ENCODE data around the gene PPP4C. TPM values are rescaled to one million over a fixed set of nuclear protein-coding genes. Genes with fewer than 3 reads are reported as not detected.

The PPP4C gene
- total RNA-seq (2021; fragmentation: NEBNext Ultra II Directional; extraction: Animal tissue kit (Norgen Biotek cat#: 25700)) = 100 to 1,000 TPM; 111 to 135 (median 123) TPM
- long read RNA-seq, transcript PPP4C-201 (9 exons, 1,407 nt) = major isoform, 183 of 265 reads
- long read RNA-seq, transcript PPP4C-214 (8 exons, 1,301 nt) = minor isoform, 11 of 265 reads
- long read RNA-seq, partial matches to known transcripts = 12 of 265 reads
- long read RNA-seq, other reads (novel, unspliced or antisense) = 55 of 265 reads

DNA sequence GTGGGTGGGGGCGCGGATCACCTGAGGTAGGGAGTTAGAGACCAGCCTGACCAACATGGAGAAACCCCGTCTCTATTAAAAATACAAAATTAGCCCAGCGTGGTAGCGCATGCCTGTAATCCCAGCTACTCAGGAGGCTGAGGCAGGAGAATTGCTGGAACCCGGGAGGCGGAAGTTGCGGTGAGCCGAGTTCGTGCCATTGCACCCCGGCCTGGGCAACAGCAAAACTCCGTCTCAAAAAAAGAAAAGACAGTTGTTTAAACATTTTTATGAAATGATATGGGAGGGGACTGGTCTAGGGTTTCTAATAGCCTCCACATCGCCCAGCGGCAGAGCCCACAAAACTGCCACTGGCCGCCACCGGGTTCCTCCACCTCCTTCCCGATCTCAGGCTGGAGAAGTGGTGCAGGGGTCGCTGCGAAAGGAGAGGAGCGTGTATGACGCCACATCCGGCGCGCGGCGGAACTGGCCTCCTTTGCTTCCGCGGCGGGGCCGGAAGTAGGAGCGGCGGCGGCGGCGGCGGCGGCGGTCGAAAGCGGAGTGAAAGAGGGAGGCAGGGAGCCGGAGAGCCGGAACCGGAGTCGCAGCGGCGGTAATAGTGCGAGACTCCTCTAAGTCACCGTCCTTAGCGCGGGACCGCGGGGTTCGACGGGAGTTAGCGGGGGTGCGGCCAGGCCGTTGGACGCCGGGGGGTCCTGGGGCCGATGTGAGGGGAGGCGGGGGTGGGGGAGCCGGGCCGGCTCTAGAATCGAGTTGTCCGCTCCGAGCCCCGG, at the start of gene PPP4C:
Gene PPP4C (plus strand): TSS at position 492 of the 773 bp plus-strand sequence. CDS start 384 bp downstream, outside the sequence.
- TF ChIP-seq CTCF (IDR thresholded peaks at IDR 0.05) = peak; percentile 34

DNA sequence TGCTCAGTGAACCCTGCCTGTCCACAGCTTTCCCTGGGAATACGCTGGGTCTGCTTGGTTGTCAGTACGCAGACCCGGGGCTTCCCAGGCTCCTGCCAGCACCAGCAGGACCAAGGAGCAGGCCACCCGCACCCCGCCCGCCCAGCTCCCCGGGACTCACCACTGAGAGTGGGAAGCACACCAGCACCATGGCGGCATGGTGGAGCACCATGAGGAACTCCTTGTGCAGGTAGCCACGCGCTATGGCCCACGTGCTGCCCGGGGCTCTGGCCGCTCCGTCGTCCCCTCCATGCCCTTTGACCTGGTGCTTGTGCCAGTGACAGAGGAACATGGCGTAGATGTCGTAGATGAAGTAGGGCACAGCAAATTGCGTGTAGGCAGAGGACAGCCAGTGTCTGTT, 49.3 kb upstream of the PPP4C start:
- H3K9me3 Mint-ChIP-seq = no peaks in the 10 kb centered on the region
- H3K27me3 Mint-ChIP-seq (ENCODE audit: insufficient read depth) = peaks cover 44% of the 10 kb centered on the region
- H3K27ac Mint-ChIP-seq = no peak overlapping the region
- H3K4me3 Mint-ChIP-seq = no peak overlapping the region
- DNase-seq = no peak
- no peak for TF ChIP-seq CTCF (IDR thresholded peaks at IDR 0.05)
- no peaks in the 10 kb centered on the region for H3K36me3 Mint-ChIP-seq (ENCODE audit: low read depth)
- no peaks in the 10 kb centered on the region for H3K4me1 Mint-ChIP-seq (ENCODE audit: low read depth)

More for the DNA sequence above, at the start of gene PPP4C:
- peak; percentile 84 for DNase-seq
- Mint-ChIP-seq H3K4me3 (peak within 1 kb of the TSS; percentile 98), H3K4me1 (ENCODE audit: low read depth) (peaks cover 27% of the 10 kb centered on the region), H3K27ac (peak within 1 kb of the TSS; percentile 83), H3K9me3 (no peaks in the 10 kb centered on the region; the same call in 1 of the 2 replicates), H3K36me3 (ENCODE audit: low read depth) (peaks cover 43% of the 10 kb centered on the region), H3K27me3 (ENCODE audit: insufficient read depth) (peaks cover 10% of the 10 kb centered on the region)

GRCh38 chr16:30027588-30028437, 48.0 kb upstream of the PPP4C start:
- no peak for TF ChIP-seq CTCF (IDR thresholded peaks at IDR 0.05)
- H3K36me3 Mint-ChIP-seq (ENCODE audit: low read depth) = no peaks in the 10 kb centered on the region
- no peaks in the 10 kb centered on the region for H3K9me3 Mint-ChIP-seq
- H3K4me3 Mint-ChIP-seq = no peak overlapping the region
- H3K27ac Mint-ChIP-seq = no peak overlapping the region
- H3K27me3 Mint-ChIP-seq (ENCODE audit: insufficient read depth) = peaks cover 47% of the 10 kb centered on the region
- no peak for DNase-seq
- H3K4me1 Mint-ChIP-seq (ENCODE audit: low read depth) = peaks cover 6% of the 10 kb centered on the region; the same call in 1 of the 2 replicates

DNA sequence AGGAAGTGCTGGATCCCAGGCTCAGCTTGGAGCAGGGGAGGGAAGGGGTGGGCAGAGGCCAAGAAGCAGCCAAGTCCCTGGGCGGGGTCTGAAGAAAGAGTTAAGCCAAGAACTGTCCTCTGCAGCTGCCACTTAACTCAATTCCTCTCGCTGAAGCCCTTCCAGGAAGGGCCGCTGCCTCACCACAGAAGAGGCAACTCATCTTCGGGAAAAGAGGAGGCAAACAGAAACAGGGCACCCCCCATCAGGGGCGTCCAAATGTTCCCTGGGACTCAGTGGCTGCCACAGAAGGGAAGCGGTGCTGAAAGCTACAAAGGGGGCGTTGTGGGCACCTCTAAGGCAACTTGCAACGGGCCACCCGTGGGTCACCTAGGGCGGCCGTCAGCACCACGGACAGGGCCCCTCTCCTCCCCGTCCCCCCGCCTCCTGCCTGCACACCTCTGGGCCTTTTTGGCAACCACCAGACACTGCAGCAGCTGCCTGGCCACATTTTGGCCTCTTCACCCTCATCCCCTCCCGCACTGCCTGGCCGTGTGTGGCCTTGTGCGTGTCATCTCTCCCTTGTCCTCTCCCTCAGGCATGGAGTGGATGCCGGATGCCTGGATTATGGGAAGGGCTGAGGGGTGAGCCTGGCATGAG, 47.2 kb upstream of the PPP4C start:
- peaks cover 48% of the 10 kb centered on the region for H3K27me3 Mint-ChIP-seq (ENCODE audit: insufficient read depth)

More for the DNA sequence above, 47.2 kb upstream of the PPP4C start:
- Mint-ChIP-seq H3K36me3 (ENCODE audit: low read depth) (no peaks in the 10 kb centered on the region), H3K9me3 (no peaks in the 10 kb centered on the region), H3K4me3 (no peak overlapping the region), H3K27ac (no peak overlapping the region), H3K4me1 (ENCODE audit: low read depth) (peaks cover 6% of the 10 kb centered on the region; the same call in 1 of the 2 replicates)
- TF ChIP-seq CTCF (IDR thresholded peaks at IDR 0.05) = no peak
- no peak for DNase-seq
